Measurements from ENCODE around the gene VAC14. TPM values are rescaled to one million over a fixed set of nuclear protein-coding genes. Genes with fewer than 3 reads are reported as not detected.

VAC14 gene
- total RNA-seq, 4 donors from 2014 or later: 23.5 to 44.1 (median 29.8) TPM

DNA sequence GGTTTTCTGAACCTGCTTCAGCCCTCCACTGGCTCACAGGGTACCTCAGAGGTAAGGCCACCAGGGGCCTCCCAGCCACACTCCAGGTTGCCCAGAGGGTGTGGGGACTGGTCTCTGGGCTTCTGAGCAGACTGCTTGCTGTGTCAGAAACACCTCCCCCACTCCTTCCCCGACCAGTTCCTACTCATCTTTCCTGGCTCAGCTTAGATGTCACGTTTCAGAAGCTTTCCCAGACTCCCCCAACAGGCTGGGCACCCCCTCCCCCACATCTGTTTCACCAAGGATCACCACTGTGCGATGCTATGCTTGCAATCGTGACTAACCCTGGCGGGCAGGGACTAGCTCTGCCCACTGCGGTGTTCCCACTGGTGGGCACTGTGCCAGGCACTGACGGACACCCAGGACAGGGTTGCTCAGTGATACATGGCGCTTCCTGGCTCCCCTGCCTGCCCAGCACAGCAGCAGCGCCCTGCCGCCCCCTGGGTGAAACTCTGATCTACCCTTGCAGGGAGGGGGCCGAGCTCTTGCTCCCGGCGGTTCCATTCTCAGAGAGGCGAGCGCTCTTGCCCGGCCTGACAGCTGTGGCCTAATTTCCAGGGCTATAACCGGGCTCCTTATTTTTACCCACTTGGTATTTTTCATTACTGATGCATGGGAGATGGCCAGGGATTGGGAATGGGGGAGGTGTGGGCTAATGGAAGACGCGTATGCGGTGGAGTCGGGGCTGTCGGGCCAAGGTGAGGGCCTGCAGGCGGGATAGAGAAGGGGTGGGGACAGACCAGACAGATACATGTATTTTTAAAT is 85.7 kb downstream of the VAC14 start:
- TF ChIP-seq POLR2A (IDR thresholded peaks at IDR 0.05): no peak
- TF ChIP-seq POLR2AphosphoS5 (IDR thresholded peaks at IDR 0.05): peak; percentile 94
- TF ChIP-seq, protein P1, sequence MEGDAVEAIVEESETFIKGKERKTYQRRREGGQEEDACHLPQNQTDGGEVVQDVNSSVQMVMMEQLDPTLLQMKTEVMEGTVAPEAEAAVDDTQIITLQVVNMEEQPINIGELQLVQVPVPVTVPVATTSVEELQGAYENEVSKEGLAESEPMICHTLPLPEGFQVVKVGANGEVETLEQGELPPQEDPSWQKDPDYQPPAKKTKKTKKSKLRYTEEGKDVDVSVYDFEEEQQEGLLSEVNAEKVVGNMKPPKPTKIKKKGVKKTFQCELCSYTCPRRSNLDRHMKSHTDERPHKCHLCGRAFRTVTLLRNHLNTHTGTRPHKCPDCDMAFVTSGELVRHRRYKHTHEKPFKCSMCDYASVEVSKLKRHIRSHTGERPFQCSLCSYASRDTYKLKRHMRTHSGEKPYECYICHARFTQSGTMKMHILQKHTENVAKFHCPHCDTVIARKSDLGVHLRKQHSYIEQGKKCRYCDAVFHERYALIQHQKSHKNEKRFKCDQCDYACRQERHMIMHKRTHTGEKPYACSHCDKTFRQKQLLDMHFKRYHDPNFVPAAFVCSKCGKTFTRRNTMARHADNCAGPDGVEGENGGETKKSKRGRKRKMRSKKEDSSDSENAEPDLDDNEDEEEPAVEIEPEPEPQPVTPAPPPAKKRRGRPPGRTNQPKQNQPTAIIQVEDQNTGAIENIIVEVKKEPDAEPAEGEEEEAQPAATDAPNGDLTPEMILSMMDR (IDR thresholded peaks at IDR 0.05): peak in 3 of 4 experiments; percentile 24 to 45 (median 24)
- no peak for TF ChIP-seq EP300 (IDR thresholded peaks at IDR 0.05)
- peak overlapping the region; percentile 86 to 96 (median 90) for H3K27ac ChIP-seq
- no peaks in the 10 kb centered on the region for H3K9me3 ChIP-seq
- peaks cover 12 to 70% (median 36%) of the 10 kb centered on the region in 3 donors for H3K4me1 ChIP-seq
- ATAC-seq: peak; percentile 91
- peaks cover 0 to 5% of the 10 kb centered on the region in 2 donors for H3K36me3 ChIP-seq
- no peaks in the 10 kb centered on the region for H3K27me3 ChIP-seq
- WGBS, 2 donors (ENCODE audit: low coverage in 1 of 2): 5 to 49% methylated on average over 3 to 4 of the region's 23 CpGs
- H3K4me3 ChIP-seq: peak overlapping the region in 1 of 2 donors; percentile 11

DNA sequence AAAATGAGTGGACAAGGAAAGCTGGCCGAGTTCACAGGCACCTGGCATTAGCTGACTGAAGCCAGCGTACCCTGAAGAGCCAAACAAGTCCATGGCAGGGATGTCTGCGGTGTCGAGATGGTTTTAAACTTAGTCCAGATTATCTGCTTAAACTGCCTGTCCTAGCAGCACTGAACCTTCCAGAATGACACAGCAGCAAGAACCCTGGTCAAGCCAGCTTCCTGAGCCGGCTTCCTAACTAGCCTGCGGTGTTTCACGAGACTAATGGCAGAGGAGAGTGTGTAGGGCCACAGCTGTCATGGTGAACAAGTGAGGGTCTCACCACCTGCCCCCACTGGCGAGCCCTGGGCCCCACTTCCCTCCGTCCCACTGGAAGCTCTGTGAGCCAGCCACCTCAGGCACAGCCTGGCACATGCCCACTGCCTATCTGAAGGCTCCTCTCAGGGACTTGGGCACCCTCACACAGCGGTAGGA is 86.3 kb downstream of the VAC14 start:
- peaks cover 12 to 77% (median 36%) of the 10 kb centered on the region in 3 donors for H3K4me1 ChIP-seq
- peak; percentile 8 for ATAC-seq
- TF ChIP-seq EP300 (IDR thresholded peaks at IDR 0.05) (no peak), POLR2A (IDR thresholded peaks at IDR 0.05) (no peak), POLR2AphosphoS5 (IDR thresholded peaks at IDR 0.05) (no peak)
- TF ChIP-seq, protein P1 (IDR thresholded peaks at IDR 0.05): no peak
- H3K9me3 ChIP-seq: no peaks in the 10 kb centered on the region
- 44 to 53% methylated on average over 6 to 8 of the region's 10 CpGs for WGBS, 2 donors (ENCODE audit: low coverage in 1 of 2)
- peak overlapping the region; percentile 86 to 96 (median 90) for H3K27ac ChIP-seq
- H3K4me3 ChIP-seq: no peak overlapping the region
- H3K27me3 ChIP-seq: no peaks in the 10 kb centered on the region
- no peaks in the 10 kb centered on the region for H3K36me3 ChIP-seq

DNA sequence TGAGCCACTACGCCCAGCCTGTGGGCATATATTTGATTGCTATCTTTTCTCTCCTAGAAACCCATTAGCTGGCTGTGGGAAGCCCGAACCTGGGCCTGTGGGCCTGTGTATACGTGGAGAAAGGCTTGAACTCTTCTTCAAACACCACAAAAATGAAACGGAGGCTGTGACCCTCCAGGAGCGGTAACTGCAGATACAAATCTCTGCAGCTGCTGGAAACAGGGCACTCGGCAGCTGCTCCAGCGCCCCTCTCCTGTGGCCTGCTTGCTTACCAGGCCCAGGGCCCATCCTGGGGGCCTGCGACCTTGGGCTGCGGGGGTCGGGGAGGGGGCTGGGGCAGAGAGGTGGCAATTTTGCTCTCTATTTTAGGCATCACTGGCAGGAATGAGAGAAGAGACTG is 87.1 kb downstream of the VAC14 start:
- no peaks in the 10 kb centered on the region for H3K27me3 ChIP-seq
- H3K9me3 ChIP-seq: no peaks in the 10 kb centered on the region
- no peak for TF ChIP-seq POLR2A (IDR thresholded peaks at IDR 0.05)
- TF ChIP-seq EP300 (IDR thresholded peaks at IDR 0.05): no peak
- TF ChIP-seq, protein P1 (IDR thresholded peaks at IDR 0.05): no peak
- TF ChIP-seq POLR2AphosphoS5 (IDR thresholded peaks at IDR 0.05): no peak
- no peak overlapping the region for H3K4me3 ChIP-seq
- no CpG with 5 or more reads among the region's 10 CpGs for WGBS, 2 donors (ENCODE audit: low coverage in 1 of 2)
- H3K36me3 ChIP-seq: no peaks in the 10 kb centered on the region
- H3K27ac ChIP-seq: peak overlapping the region; percentile 86 to 96 (median 90)
- ATAC-seq: no peak
- peaks cover 12 to 85% (median 36%) of the 10 kb centered on the region in 3 donors for H3K4me1 ChIP-seq

DNA sequence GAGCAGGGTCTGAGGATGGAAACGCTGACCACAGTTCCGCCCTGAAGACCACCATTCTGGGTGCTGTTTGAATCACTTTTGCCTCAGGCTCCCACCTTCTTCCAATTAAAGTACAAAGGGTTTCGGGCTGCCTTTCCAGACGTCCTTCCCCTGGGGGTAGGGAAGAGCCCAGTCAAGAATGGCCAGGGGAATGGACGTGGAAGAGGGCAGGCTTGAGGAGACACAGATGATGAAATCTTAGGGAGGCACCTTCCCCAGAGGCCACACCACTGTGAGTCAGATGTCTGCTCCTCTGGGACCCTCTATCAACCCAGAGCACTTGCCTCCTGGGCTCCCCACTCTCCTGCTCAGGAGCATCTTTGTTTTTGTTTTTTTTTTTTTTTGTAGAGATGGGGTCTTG is 87.6 kb downstream of the VAC14 start:
- no peaks in the 10 kb centered on the region for H3K27me3 ChIP-seq
- H3K4me3 ChIP-seq: no peak overlapping the region
- 94 to 100% methylated on average over 1 to 3 of the region's 5 CpGs for WGBS, 2 donors (ENCODE audit: low coverage in 1 of 2)
- ATAC-seq: no peak
- peaks cover 12 to 89% (median 36%) of the 10 kb centered on the region in 3 donors for H3K4me1 ChIP-seq
- no peak for TF ChIP-seq POLR2A (IDR thresholded peaks at IDR 0.05)
- TF ChIP-seq EP300 (IDR thresholded peaks at IDR 0.05): no peak
- TF ChIP-seq POLR2AphosphoS5 (IDR thresholded peaks at IDR 0.05): no peak
- TF ChIP-seq, protein P1 (IDR thresholded peaks at IDR 0.05): no peak
- peak overlapping the region in 3 of 4 donors; percentile 89 to 96 (median 92) for H3K27ac ChIP-seq
- H3K9me3 ChIP-seq: no peaks in the 10 kb centered on the region
- no peaks in the 10 kb centered on the region for H3K36me3 ChIP-seq
